ENCODE results near the gene DSG3.

DSG3 gene

DNA sequence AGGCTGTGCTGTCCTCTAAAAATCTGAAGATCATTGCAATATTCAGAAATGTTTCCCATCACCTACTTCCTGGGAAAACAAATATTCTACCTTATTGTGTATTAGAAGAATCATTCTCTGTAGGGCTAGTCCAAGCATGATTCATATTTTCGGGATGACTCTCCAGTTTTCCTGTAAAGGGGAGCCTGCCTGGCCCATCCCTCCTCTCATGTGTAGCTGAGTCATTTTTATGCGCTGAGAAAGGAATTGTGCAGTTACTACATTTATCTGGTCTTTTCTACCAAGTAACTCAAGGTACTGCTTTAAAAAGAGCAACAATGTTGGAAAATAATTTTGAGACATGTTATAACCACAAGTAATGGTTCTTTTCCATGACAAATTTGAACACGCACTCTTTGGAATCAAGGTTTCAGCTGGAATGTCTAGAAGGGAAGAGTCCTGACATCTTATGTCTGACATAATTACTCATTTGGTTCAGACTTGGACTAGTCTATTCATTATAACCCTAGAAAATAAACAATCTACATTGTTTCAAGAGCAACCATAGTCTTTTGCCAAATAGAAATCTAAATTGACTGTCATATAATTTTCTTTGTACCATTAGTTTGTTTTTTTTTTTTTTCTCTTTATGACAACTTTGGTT lies 6.6 kb downstream of the DSG3 start:
- no peak overlapping the region for H3K27ac ChIP-seq (ENCODE audit: low read length)

GRCh38 chr18:31469629-31470028 lies 22.1 kb downstream of the DSG3 start:
- H3K4me2 ChIP-seq (ENCODE audit: low read depth, low read length): no peak overlapping the region
- H2AFZ ChIP-seq (ENCODE audit: low read length): no peak overlapping the region
- no peak overlapping the region for H3K27ac ChIP-seq (ENCODE audit: low read length)
- H3K9me2 ChIP-seq (replicated peaks; ENCODE audit: insufficient read depth, low read length): no peaks in the 10 kb centered on the region
- H3K9me3 ChIP-seq (replicated peaks; ENCODE audit: insufficient read depth, low read length): no peaks in the 10 kb centered on the region
- H3K36me3 ChIP-seq (replicated peaks; ENCODE audit: insufficient read depth, low read length): no peaks in the 10 kb centered on the region
- no peaks in the 10 kb centered on the region for H4K20me1 ChIP-seq (ENCODE audit: insufficient read depth, low read length)
- DNase-seq: no peak
- no peaks in the 10 kb centered on the region for H3K4me1 ChIP-seq (ENCODE audit: low read length)
- no peaks in the 10 kb centered on the region for H3F3A ChIP-seq (ENCODE audit: insufficient read depth, low read length)
- H3K4me3 ChIP-seq (ENCODE audit: low read length): no peak overlapping the region
- no peak overlapping the region for H3K9ac ChIP-seq (ENCODE audit: low read length)
- H3K79me2 ChIP-seq (ENCODE audit: low read length): no peaks in the 10 kb centered on the region
- TF ChIP-seq EZH2phosphoT487 (IDR thresholded peaks at IDR 0.05; ENCODE audit: low read length) (no peak), CTCF (IDR thresholded peaks at IDR 0.05; ENCODE audit: low read length) (no peak), EZH2 (optimal IDR thresholded peaks at IDR 0.05; ENCODE audit: low read depth, low read length) (no peak)
- H3K27me3 ChIP-seq (replicated peaks; ENCODE audit: insufficient read depth, low read length): no peaks in the 10 kb centered on the region

More for the DNA sequence above, 6.6 kb downstream of the DSG3 start:
- Histone ChIP-seq H3F3A (ENCODE audit: insufficient read depth, low read length) (no peaks in the 10 kb centered on the region), H3K9me2 (replicated peaks; ENCODE audit: insufficient read depth, low read length) (no peaks in the 10 kb centered on the region), H2AFZ (ENCODE audit: low read length) (no peak overlapping the region), H3K4me3 (ENCODE audit: low read length) (no peak overlapping the region), H3K4me1 (ENCODE audit: low read length) (no peaks in the 10 kb centered on the region), H3K27me3 (replicated peaks; ENCODE audit: insufficient read depth, low read length) (no peaks in the 10 kb centered on the region), H3K9me3 (replicated peaks; ENCODE audit: insufficient read depth, low read length) (no peaks in the 10 kb centered on the region), H4K20me1 (ENCODE audit: insufficient read depth, low read length) (no peaks in the 10 kb centered on the region), H3K4me2 (ENCODE audit: low read depth, low read length) (no peak overlapping the region), H3K79me2 (ENCODE audit: low read length) (no peaks in the 10 kb centered on the region), H3K9ac (ENCODE audit: low read length) (no peak overlapping the region), H3K36me3 (replicated peaks; ENCODE audit: insufficient read depth, low read length) (no peaks in the 10 kb centered on the region)
- TF ChIP-seq EZH2phosphoT487 (IDR thresholded peaks at IDR 0.05; ENCODE audit: low read length) (no peak), EZH2 (optimal IDR thresholded peaks at IDR 0.05; ENCODE audit: low read depth, low read length) (no peak), CTCF (IDR thresholded peaks at IDR 0.05; ENCODE audit: low read length) (no peak)
- DNase-seq: no peak

- no peak overlapping the region for H3K27ac ChIP-seq (ENCODE audit: low read length)
- TF ChIP-seq EZH2 (optimal IDR thresholded peaks at IDR 0.05; ENCODE audit: low read depth, low read length) (no peak), EZH2phosphoT487 (IDR thresholded peaks at IDR 0.05; ENCODE audit: low read length) (no peak), CTCF (IDR thresholded peaks at IDR 0.05; ENCODE audit: low read length) (no peak)
- no peak for DNase-seq
These were observed 31.1 kb downstream of the DSG3 start for GRCh38 chr18:31478688-31479087.

More at GRCh38 chr18:31478688-31479087, 31.1 kb downstream of the DSG3 start:
- Histone ChIP-seq H2AFZ (ENCODE audit: low read length) (no peak overlapping the region), H3K9me3 (replicated peaks; ENCODE audit: insufficient read depth, low read length) (no peaks in the 10 kb centered on the region), H3K4me1 (ENCODE audit: low read length) (no peaks in the 10 kb centered on the region), H3K9ac (ENCODE audit: low read length) (no peak overlapping the region), H3K27me3 (replicated peaks; ENCODE audit: insufficient read depth, low read length) (no peaks in the 10 kb centered on the region), H3K9me2 (replicated peaks; ENCODE audit: insufficient read depth, low read length) (no peaks in the 10 kb centered on the region), H3K36me3 (replicated peaks; ENCODE audit: insufficient read depth, low read length) (no peaks in the 10 kb centered on the region), H3K79me2 (ENCODE audit: low read length) (no peaks in the 10 kb centered on the region), H3K4me3 (ENCODE audit: low read length) (no peak overlapping the region), H4K20me1 (ENCODE audit: insufficient read depth, low read length) (no peaks in the 10 kb centered on the region), H3F3A (ENCODE audit: insufficient read depth, low read length) (no peaks in the 10 kb centered on the region), H3K4me2 (ENCODE audit: low read depth, low read length) (no peak overlapping the region)

All from MM.1S (cell line).